NCI-H748 (cell line): Measurements from ENCODE around the gene POLR1H.

Experiments
- DNase-seq: peaks from one replicate; lab custom pipeline; 2025; ENCODE audit not compliant: unreplicated experiment; lab: John Stamatoyannopoulos, UW

The POLR1H gene

GRCh38 chr6:30061858-30062458 lies 893 bp downstream of the POLR1H start:
- DNase-seq, result peak; percentile 55

GRCh38 chr6:30062471-30063178 lies 1.6 kb downstream of the POLR1H start:
- DNase-seq, result no peak

GRCh38 chr6:30063315-30063714 lies 2.2 kb downstream of the POLR1H start:
- DNase-seq, result no peak

- DNase-seq, result no peak
Measured at GRCh38 chr6:30066082-30066481, 5.0 kb downstream of the POLR1H start.

GRCh38 chr6:30066577-30067459 lies 5.8 kb downstream of the POLR1H start, which contains the start of gene PPP1R11:
PPP1R11 (plus strand) TSS chr6:30067198; CDS start chr6:30067411, 213 bp downstream.
- DNase-seq, result peak; percentile 100

- DNase-seq, result no peak
Measured at GRCh38 chr6:30067460-30068139, 6.5 kb downstream of the POLR1H start.

GRCh38 chr6:30071081-30071818 lies 10.2 kb downstream of the POLR1H start:
- no peak for DNase-seq

- no peak for DNase-seq
Measured at GRCh38 chr6:30071858-30072257, 10.8 kb downstream of the POLR1H start.

- no peak for DNase-seq
Measured at GRCh38 chr6:30073489-30074235, 12.6 kb downstream of the POLR1H start.

- DNase-seq, result peak; percentile 32
Measured at GRCh38 chr6:30074331-30075093, 13.4 kb downstream of the POLR1H start.

- peak; percentile 51 for DNase-seq
Measured at GRCh38 chr6:30075094-30075789, 14.2 kb downstream of the POLR1H start, which contains the start of gene RNF39. RNF39 (minus strand) TSS chr6:30075769; CDS start chr6:30075585, 184 bp downstream.

GRCh38 chr6:30075790-30076732 lies 15.0 kb downstream of the POLR1H start:
- peak; percentile 52 for DNase-seq

- no peak for DNase-seq
Measured at GRCh38 chr6:30077218-30077617, 16.2 kb downstream of the POLR1H start.

GRCh38 chr6:30087876-30088275 lies 26.8 kb downstream of the POLR1H start:
- no peak for DNase-seq

GRCh38 chr6:30091577-30092381 lies 30.7 kb downstream of the POLR1H start:
- DNase-seq, result no peak

GRCh38 chr6:30092852-30093543 lies 31.9 kb downstream of the POLR1H start:
- no peak for DNase-seq
